Suprapubic skin (tissue), 4 donors: ENCODE measurements around the gene NKPD1.

Experiments
- POLR2A ChIP-seq, 2 donors: fragments of 450-650 bp; IDR thresholded peaks; one replicate each; pipeline ENCODE4 v1.6.1; 2017; ENCODE audit warnings: antibody characterized with exemption in 2 of 2, mild to moderate bottlenecking in 2 of 2, moderate library complexity in 2 of 2
- POLR2AphosphoS5 ChIP-seq, 3 donors: sonication (generic); formaldehyde crosslinking; IDR thresholded peaks; one replicate each; pipeline ENCODE4 v1.6.1; 2017; ENCODE audit warnings: antibody characterized with exemption in 3 of 3
- TF ChIP-seq, protein P1 (sequence below), 2 donors: fragments of 200-600 bp in 1 of 2; fragments of 450-650 bp in 1 of 2; sonication (generic) in 1 of 2; IDR thresholded peaks; one replicate each; pipeline ENCODE4 v1.5.1; 2016 to 2019; ENCODE audit warnings: antibody characterized with exemption in 2 of 2, mild to moderate bottlenecking in 1 of 2, moderate library complexity in 1 of 2

DNA sequence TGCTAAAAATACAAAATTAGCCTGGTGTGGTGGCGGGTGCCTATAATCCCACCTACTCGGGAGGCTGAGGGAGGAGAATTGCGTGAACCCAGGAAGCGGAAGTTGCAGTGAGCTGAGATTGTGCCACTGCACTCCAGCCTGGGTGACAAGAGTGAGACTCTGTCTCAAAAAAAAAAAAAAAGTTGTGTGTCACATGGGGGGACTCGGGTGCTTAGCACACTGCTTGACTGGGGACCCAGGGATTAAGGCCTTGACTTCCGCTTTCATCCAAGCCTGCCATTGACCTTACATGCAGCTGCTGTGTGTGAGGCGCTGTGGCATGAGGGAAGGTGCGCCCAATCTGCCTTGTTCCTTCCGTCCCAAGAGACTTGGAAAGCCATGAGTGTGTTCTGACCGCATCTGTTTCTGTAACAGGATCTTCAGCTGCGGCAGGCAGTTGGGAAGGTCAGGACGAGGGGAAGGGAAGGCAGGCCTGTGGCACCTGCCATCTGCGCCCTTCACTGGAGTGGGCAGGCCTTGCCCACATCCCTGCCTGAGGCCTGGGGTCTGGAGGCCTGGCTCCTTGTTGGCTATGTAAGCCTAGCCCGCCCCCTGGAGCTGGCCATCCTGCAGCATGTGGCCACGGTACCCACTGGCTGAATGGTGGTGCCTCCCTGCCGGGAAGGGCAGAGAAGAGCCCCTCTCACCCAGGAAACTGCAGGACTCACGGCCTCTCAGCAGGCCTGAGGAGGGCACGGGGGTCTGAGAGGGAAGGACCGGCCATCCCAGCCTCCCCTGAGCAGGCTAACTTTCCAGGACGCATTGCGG, 44.8 kb downstream of the NKPD1 start:
- TF ChIP-seq, protein P1, sequence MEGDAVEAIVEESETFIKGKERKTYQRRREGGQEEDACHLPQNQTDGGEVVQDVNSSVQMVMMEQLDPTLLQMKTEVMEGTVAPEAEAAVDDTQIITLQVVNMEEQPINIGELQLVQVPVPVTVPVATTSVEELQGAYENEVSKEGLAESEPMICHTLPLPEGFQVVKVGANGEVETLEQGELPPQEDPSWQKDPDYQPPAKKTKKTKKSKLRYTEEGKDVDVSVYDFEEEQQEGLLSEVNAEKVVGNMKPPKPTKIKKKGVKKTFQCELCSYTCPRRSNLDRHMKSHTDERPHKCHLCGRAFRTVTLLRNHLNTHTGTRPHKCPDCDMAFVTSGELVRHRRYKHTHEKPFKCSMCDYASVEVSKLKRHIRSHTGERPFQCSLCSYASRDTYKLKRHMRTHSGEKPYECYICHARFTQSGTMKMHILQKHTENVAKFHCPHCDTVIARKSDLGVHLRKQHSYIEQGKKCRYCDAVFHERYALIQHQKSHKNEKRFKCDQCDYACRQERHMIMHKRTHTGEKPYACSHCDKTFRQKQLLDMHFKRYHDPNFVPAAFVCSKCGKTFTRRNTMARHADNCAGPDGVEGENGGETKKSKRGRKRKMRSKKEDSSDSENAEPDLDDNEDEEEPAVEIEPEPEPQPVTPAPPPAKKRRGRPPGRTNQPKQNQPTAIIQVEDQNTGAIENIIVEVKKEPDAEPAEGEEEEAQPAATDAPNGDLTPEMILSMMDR (IDR thresholded peaks at IDR 0.05) = no peak
- TF ChIP-seq POLR2AphosphoS5 (IDR thresholded peaks at IDR 0.05) = no peak
- no peak for TF ChIP-seq POLR2A (IDR thresholded peaks at IDR 0.05)
